HEK293 (cell line): Measurements from ENCODE around the gene GALNT6.

Experiments
- CTCF ChIA-PET: fragments of 350-600 bp; formaldehyde crosslinking; extraction: SDS; loops from one replicate; lab custom pipeline; 2021; ENCODE audit warnings: antibody characterized with exemption; lab: Yijun Ruan, JAX
- POLR2A ChIA-PET: fragments of 300-600 bp; formaldehyde crosslinking; extraction: SDS; loops from one replicate; lab custom pipeline; 2020; ENCODE audit warnings: antibody characterized with exemption, inconsistent platforms; lab: Yijun Ruan, JAX
- H3K27ac ChIP-seq: fragments of 200-500 bp; sonication (Bioruptor generic); 2 replicates; pipeline ENCODE4 v1.5.1; 2014; ENCODE audit warnings: low read depth, low read length, control low read depth, inconsistent platforms; ENCODE audit errors: extremely low read depth
- H3K36me3 ChIP-seq, 2 experiments: fragments of 200-500 bp in 1 of 2; sonication (Bioruptor generic) in 1 of 2; 1 replicate in 1 of 2; 2 replicates in 1 of 2; pipeline ENCODE4 v1.5.1; 2014 to 2017; ENCODE audit warnings: inconsistent platforms in 2 of 2, low read length in 2 of 2; ENCODE audit not compliant: control insufficient read depth in 2 of 2, insufficient read depth in 1 of 2
- H3K4me1 ChIP-seq: fragments of 200-500 bp; sonication (Bioruptor generic); 2 replicates; pipeline ENCODE4 v1.5.1; 2014; ENCODE audit warnings: mild to moderate bottlenecking, low read length, inconsistent platforms; ENCODE audit not compliant: control insufficient read depth, insufficient read depth
- H3K4me3 ChIP-seq: 2 replicates; pipeline ENCODE4 v1.5.1; 2011; ENCODE audit warnings: low read depth, mild to moderate bottlenecking, control low read depth, low read length, moderate library complexity
- H3K9me3 ChIP-seq: fragments of 200-500 bp; sonication (Bioruptor generic); 2 replicates; pipeline ENCODE4 v1.5.1; 2014; ENCODE audit warnings: low read depth, low read length, inconsistent platforms; ENCODE audit not compliant: control insufficient read depth, insufficient read depth
- GLI2 ChIP-seq: fragments of 450-650 bp; formaldehyde crosslinking; IDR thresholded peaks from 2 replicates; pipeline ENCODE4; 2017; ENCODE audit warnings: missing biosample characterization, missing genetic modification characterization, low read depth, borderline replicate concordance
- HIC1 ChIP-seq: fragments of 450-650 bp; formaldehyde crosslinking; IDR thresholded peaks from 2 replicates; pipeline ENCODE4 v1.5.1; 2016; ENCODE audit warnings: missing biosample characterization, missing genetic modification characterization
- IKZF3 ChIP-seq: fragments of 450-650 bp; IDR thresholded peaks from 2 replicates; pipeline ENCODE4 v1.5.0; 2018; ENCODE audit warnings: missing biosample characterization, mild to moderate bottlenecking, missing genetic modification characterization, moderate library complexity
- OSR2 ChIP-seq: fragments of 450-650 bp; formaldehyde crosslinking; IDR thresholded peaks from 2 replicates; pipeline ENCODE4 v1.5.1; 2016; ENCODE audit warnings: missing biosample characterization, missing genetic modification characterization
- OVOL3 ChIP-seq: fragments of 450-650 bp; formaldehyde crosslinking; IDR thresholded peaks from 2 replicates; pipeline ENCODE4 v1.5.1; 2016; ENCODE audit warnings: missing biosample characterization, missing genetic modification characterization
- WT1 ChIP-seq: fragments of 450-650 bp; formaldehyde crosslinking; IDR thresholded peaks from 2 replicates; pipeline ENCODE4 v1.5.1; 2016; ENCODE audit warnings: missing biosample characterization, missing genetic modification characterization
- YY1 ChIP-seq: fragments of 450-650 bp; formaldehyde crosslinking; IDR thresholded peaks from 2 replicates; pipeline ENCODE4 v1.5.1; 2018; ENCODE audit warnings: missing biosample characterization, missing genetic modification characterization
- ZNF112 ChIP-seq: fragments of 450-650 bp; formaldehyde crosslinking; IDR thresholded peaks from 2 replicates; pipeline ENCODE4 v1.5.0; 2017; ENCODE audit warnings: missing biosample characterization, missing genetic modification characterization
- ZNF121 ChIP-seq: fragments of 450-650 bp; formaldehyde crosslinking; IDR thresholded peaks from 2 replicates; pipeline ENCODE4 v1.5.1; 2016; ENCODE audit warnings: missing biosample characterization, missing genetic modification characterization
- ZNF24 ChIP-seq: fragments of 450-650 bp; formaldehyde crosslinking; IDR thresholded peaks from 2 replicates; pipeline ENCODE4 v1.5.1; 2016; ENCODE audit warnings: missing biosample characterization, missing genetic modification characterization
- ZNF324 ChIP-seq: fragments of 450-650 bp; formaldehyde crosslinking; IDR thresholded peaks from 2 replicates; pipeline ENCODE4 v1.5.1; 2016; ENCODE audit warnings: missing biosample characterization, missing genetic modification characterization
- ZNF530 ChIP-seq: fragments of 450-650 bp; formaldehyde crosslinking; IDR thresholded peaks from 2 replicates; pipeline ENCODE4 v1.5.1; 2016; ENCODE audit warnings: low read depth, missing biosample characterization, missing genetic modification characterization
- ZNF560 ChIP-seq: fragments of 450-650 bp; formaldehyde crosslinking; IDR thresholded peaks from 2 replicates; pipeline ENCODE4 v1.5.1; 2017; ENCODE audit warnings: missing biosample characterization, missing genetic modification characterization, borderline replicate concordance
- ZNF664 ChIP-seq: fragments of 450-650 bp; formaldehyde crosslinking; IDR thresholded peaks from 2 replicates; pipeline ENCODE4 v1.5.1; 2016; ENCODE audit warnings: missing biosample characterization, missing genetic modification characterization
- ZNF677 ChIP-seq: fragments of 450-650 bp; IDR thresholded peaks from 2 replicates; pipeline ENCODE4 v1.5.0; 2018; ENCODE audit warnings: missing biosample characterization, mild to moderate bottlenecking, missing genetic modification characterization, moderate library complexity
- ZNF707 ChIP-seq: fragments of 450-650 bp; formaldehyde crosslinking; IDR thresholded peaks from 2 replicates; pipeline ENCODE4 v1.5.1; 2016; ENCODE audit warnings: missing biosample characterization, missing genetic modification characterization
- ZNF776 ChIP-seq: fragments of 450-650 bp; formaldehyde crosslinking; IDR thresholded peaks from 2 replicates; pipeline ENCODE4 v1.5.0; 2017; ENCODE audit warnings: missing biosample characterization, missing genetic modification characterization, borderline replicate concordance
- ZSCAN18 ChIP-seq: fragments of 450-650 bp; formaldehyde crosslinking; IDR thresholded peaks from 2 replicates; pipeline ENCODE4 v1.5.1; 2016; ENCODE audit warnings: missing biosample characterization, missing genetic modification characterization
- TF ChIP-seq, protein P1 (sequence below): fragments of 450-650 bp; formaldehyde crosslinking; IDR thresholded peaks from 2 replicates; pipeline ENCODE4 v1.5.1; 2016; ENCODE audit warnings: missing biosample characterization, missing genetic modification characterization, low read depth
- TF ChIP-seq, protein P2 (sequence below): fragments of 450-650 bp; formaldehyde crosslinking; IDR thresholded peaks from 2 replicates; pipeline ENCODE4 v1.5.1; 2016; ENCODE audit warnings: missing biosample characterization, missing genetic modification characterization

Gene GALNT6

DNA sequence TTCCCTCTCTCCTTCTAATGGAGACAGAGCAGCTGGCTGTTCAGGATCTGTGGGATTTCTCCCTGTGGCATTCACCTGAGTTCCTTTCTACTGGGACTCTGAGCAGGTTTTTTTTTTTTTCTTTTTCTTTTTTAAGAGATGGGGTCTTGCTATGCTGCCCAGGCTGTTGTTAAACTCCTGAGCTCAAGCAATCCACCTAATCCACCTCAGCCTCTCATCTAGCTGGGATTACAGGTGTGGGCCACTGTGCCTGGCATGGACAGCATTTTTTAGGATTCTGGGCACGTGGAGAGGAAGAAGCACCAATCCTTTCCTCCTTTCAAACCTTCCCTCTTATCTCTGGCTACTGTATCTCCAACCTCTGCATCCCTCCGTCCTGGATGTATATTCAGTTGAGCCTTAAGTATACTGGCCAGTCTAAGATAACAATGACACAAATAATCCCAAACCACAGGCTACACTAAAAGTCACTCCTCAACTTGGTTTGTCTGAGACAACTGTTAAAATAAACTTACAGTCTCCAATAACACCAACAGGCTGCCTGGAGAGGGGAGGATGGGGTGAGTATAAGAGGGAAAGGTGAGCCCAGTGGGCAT is 28.4 kb downstream of the GALNT6 start:
- TF ChIP-seq OSR2 (tag by site-specific recombination) (no peak), ZNF121 (tag by site-specific recombination) (peak; percentile 65; the same call in 1 of the 2 replicates)
- TF ChIP-seq, all 188 proteins: peak for 1
- H3K4me3 ChIP-seq, result no peak overlapping the region
- no peaks in the 10 kb centered on the region for H3K9me3 ChIP-seq
- POLR2A ChIA-PET, result interaction anchor here (0.5 kb wide), 2 partner anchors 31 to 33 kb away, joined by 3 read pairs; no protein-coding TSS in a partner anchor
- H3K36me3 ChIP-seq, result peaks cover 0 to 12% of the 10 kb centered on the region in 2 experiments; a peak in 1 of 3 replicates
- CTCF ChIA-PET, result interaction anchor here (1.0 to 2.0 kb wide), 2 partner anchors 10 to 22 kb away, joined by 4 read pairs; no protein-coding TSS in a partner anchor
- no peak overlapping the region for H3K27ac ChIP-seq
- no peaks in the 10 kb centered on the region for H3K4me1 ChIP-seq

DNA sequence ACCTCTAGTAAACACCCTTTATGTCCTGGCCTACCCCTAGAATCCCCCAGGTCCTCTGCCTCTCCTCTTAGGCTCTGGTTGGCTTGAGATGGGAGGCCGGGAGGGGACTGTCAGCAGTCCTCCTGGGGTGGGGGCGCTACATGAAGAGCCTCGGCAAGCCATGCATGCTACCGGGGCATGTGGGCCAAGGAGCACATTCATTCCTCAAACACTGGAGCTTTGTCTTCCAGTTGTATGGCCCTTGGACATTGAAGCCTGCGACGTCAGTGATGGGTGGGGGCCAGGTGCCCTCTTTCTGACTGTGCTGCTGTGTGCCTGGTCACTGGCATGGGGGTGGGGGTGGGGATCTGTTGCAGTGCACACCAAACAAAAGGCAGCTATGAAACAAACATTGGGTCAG is 28.9 kb downstream of the GALNT6 start:
- TF ChIP-seq ZNF324 (tag by site-specific recombination), result no peak
- TF ChIP-seq, protein P1, sequence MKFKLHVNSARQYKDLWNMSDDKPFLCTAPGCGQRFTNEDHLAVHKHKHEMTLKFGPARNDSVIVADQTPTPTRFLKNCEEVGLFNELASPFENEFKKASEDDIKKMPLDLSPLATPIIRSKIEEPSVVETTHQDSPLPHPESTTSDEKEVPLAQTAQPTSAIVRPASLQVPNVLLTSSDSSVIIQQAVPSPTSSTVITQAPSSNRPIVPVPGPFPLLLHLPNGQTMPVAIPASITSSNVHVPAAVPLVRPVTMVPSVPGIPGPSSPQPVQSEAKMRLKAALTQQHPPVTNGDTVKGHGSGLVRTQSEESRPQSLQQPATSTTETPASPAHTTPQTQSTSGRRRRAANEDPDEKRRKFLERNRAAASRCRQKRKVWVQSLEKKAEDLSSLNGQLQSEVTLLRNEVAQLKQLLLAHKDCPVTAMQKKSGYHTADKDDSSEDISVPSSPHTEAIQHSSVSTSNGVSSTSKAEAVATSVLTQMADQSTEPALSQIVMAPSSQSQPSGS (tag by site-specific recombination), result no peak
- TF ChIP-seq ZNF24 (tag by site-specific recombination), result no peak
- TF ChIP-seq OVOL3 (tag by site-specific recombination), result no peak
- no peak for TF ChIP-seq YY1 (tag by site-specific recombination)
- no peak for TF ChIP-seq WT1 (tag by site-specific recombination)
- TF ChIP-seq HIC1, result no peak
- no peak for TF ChIP-seq OSR2 (tag by site-specific recombination)
- TF ChIP-seq, protein P2, sequence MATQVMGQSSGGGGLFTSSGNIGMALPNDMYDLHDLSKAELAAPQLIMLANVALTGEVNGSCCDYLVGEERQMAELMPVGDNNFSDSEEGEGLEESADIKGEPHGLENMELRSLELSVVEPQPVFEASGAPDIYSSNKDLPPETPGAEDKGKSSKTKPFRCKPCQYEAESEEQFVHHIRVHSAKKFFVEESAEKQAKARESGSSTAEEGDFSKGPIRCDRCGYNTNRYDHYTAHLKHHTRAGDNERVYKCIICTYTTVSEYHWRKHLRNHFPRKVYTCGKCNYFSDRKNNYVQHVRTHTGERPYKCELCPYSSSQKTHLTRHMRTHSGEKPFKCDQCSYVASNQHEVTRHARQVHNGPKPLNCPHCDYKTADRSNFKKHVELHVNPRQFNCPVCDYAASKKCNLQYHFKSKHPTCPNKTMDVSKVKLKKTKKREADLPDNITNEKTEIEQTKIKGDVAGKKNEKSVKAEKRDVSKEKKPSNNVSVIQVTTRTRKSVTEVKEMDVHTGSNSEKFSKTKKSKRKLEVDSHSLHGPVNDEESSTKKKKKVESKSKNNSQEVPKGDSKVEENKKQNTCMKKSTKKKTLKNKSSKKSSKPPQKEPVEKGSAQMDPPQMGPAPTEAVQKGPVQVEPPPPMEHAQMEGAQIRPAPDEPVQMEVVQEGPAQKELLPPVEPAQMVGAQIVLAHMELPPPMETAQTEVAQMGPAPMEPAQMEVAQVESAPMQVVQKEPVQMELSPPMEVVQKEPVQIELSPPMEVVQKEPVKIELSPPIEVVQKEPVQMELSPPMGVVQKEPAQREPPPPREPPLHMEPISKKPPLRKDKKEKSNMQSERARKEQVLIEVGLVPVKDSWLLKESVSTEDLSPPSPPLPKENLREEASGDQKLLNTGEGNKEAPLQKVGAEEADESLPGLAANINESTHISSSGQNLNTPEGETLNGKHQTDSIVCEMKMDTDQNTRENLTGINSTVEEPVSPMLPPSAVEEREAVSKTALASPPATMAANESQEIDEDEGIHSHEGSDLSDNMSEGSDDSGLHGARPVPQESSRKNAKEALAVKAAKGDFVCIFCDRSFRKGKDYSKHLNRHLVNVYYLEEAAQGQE (tag by site-specific recombination), result no peak
- no peak for TF ChIP-seq IKZF3 (tag by site-specific recombination)
- no peak for TF ChIP-seq ZNF776 (tag by site-specific recombination)
- TF ChIP-seq ZSCAN18 (tag by site-specific recombination), result no peak
- TF ChIP-seq ZNF664 (tag by site-specific recombination), result no peak
- no peak for TF ChIP-seq ZNF677 (tag by site-specific recombination)
- TF ChIP-seq GLI2, result no peak
- TF ChIP-seq ZNF707 (tag by site-specific recombination), result no peak
- TF ChIP-seq ZNF530 (tag by site-specific recombination), result no peak
- TF ChIP-seq ZNF560 (tag by site-specific recombination), result no peak
- TF ChIP-seq ZNF112 (tag by site-specific recombination), result no peak
- TF ChIP-seq, all 188 proteins: peak for 0
- Histone ChIP-seq H3K36me3 (peaks cover 0 to 17% of the 10 kb centered on the region in 2 experiments; a peak in 1 of 3 replicates), H3K4me3 (no peak overlapping the region), H3K9me3 (no peaks in the 10 kb centered on the region), H3K4me1 (no peaks in the 10 kb centered on the region), H3K27ac (no peak overlapping the region)
- ChIA-PET CTCF (interaction anchor here (0.6 to 2.0 kb wide), 3 partner anchors 9 to 662 kb away, joined by 4 read pairs; no protein-coding TSS in a partner anchor), POLR2A (interaction anchor here (0.5 kb wide), 2 partner anchors 31 to 32 kb away, joined by 3 read pairs; no protein-coding TSS in a partner anchor)
